HEK293T (cell line): Measurements from ENCODE around the gene DNAL4.

Experiments used
- CTCF ChIA-PET: fragments of 350-600 bp; formaldehyde crosslinking; extraction: SDS; loops from one replicate; lab custom pipeline; 2021; ENCODE audit warnings: antibody characterized with exemption, inconsistent platforms; lab: Yijun Ruan, JAX
- POLR2A ChIA-PET: fragments of 350-600 bp; formaldehyde crosslinking; extraction: SDS; loops from one replicate; lab custom pipeline; 2020; ENCODE audit warnings: antibody characterized with exemption, inconsistent platforms; lab: Yijun Ruan, JAX
- DNase-seq: peaks from one replicate; pipeline ENCODE4 v3.0.0; 2012; ENCODE audit warnings: mixed read lengths; ENCODE audit errors: extremely low spot score
- ARNT ChIP-seq: fragments of 450-650 bp; IDR thresholded peaks from 2 replicates; pipeline ENCODE4 v1.6.1; 2017; ENCODE audit warnings: mild to moderate bottlenecking
- BHLHE40 ChIP-seq: fragments of 450-650 bp; IDR thresholded peaks from 2 replicates; pipeline ENCODE4 v1.6.1; 2016; ENCODE audit warnings: mild to moderate bottlenecking, moderate library complexity, borderline replicate concordance
- CTBP1 ChIP-seq: fragments of 450-650 bp; IDR thresholded peaks from 2 replicates; pipeline ENCODE4 v1.6.1; 2016; ENCODE audit warnings: borderline replicate concordance
- ELF4 ChIP-seq: fragments of 450-650 bp; IDR thresholded peaks from 2 replicates; pipeline ENCODE4 v1.6.1; 2017; ENCODE audit warnings: antibody characterized with exemption
- FOXA1 ChIP-seq: fragments of 450-650 bp; IDR thresholded peaks from 2 replicates; pipeline ENCODE4 v1.6.1; 2016; ENCODE audit warnings: mild to moderate bottlenecking
- FOXK2 ChIP-seq: fragments of 450-650 bp; IDR thresholded peaks from 2 replicates; pipeline ENCODE4 v1.6.1; 2016; ENCODE audit warnings: mild to moderate bottlenecking
- FOXM1 ChIP-seq: fragments of 450-650 bp; IDR thresholded peaks from 2 replicates; pipeline ENCODE4 v1.6.1; 2017; ENCODE audit warnings: mild to moderate bottlenecking, borderline replicate concordance
- HDGF ChIP-seq: fragments of 450-650 bp; IDR thresholded peaks from 2 replicates; pipeline ENCODE4 v1.6.1; 2017; ENCODE audit warnings: antibody characterized with exemption, borderline replicate concordance
- L3MBTL2 ChIP-seq: fragments of 450-650 bp; conservative IDR thresholded peaks from 2 replicates; pipeline ENCODE4 v1.6.1; 2016; ENCODE audit warnings: mild to moderate bottlenecking
- LEF1 ChIP-seq: fragments of 450-650 bp; IDR thresholded peaks from 2 replicates; pipeline ENCODE4 v1.6.1; 2017; ENCODE audit warnings: mild to moderate bottlenecking, borderline replicate concordance
- NFRKB ChIP-seq: fragments of 450-650 bp; IDR thresholded peaks from 2 replicates; pipeline ENCODE4 v1.6.1; 2016; ENCODE audit warnings: mild to moderate bottlenecking, moderate library complexity
- PKNOX1 ChIP-seq: fragments of 450-650 bp; IDR thresholded peaks from 2 replicates; pipeline ENCODE4 v1.6.1; 2016
- SP1 ChIP-seq: fragments of 450-650 bp; IDR thresholded peaks from 2 replicates; pipeline ENCODE4 v1.6.1; 2017
- SUZ12 ChIP-seq: fragments of 450-650 bp; IDR thresholded peaks from 2 replicates; pipeline ENCODE4 v1.6.1; 2016; ENCODE audit warnings: mild to moderate bottlenecking
- TARDBP ChIP-seq: fragments of 450-650 bp; IDR thresholded peaks from 2 replicates; pipeline ENCODE4 v1.6.1; 2016
- ZNF384 ChIP-seq: fragments of 450-650 bp; IDR thresholded peaks from 2 replicates; pipeline ENCODE4 v1.6.1; 2016

Gene DNAL4

GRCh38 chr22:38733329-38733723 lies 60.6 kb downstream of the DNAL4 start:
- POLR2A ChIA-PET, result interaction anchor here (1.0 to 1.9 kb wide), 5 partner anchors 8 to 586 kb away, joined by 3 to 6 read pairs (median 4); partner anchors contain the start of gene RPL3
- TF ChIP-seq HDGF, result 0 out of 2 replicates have a peak, but pooled peaks have one; percentile 2
- no peak for TF ChIP-seq FOXM1
- CTCF ChIA-PET, result interaction anchor here (0.6 to 2.8 kb wide), 6 partner anchors 9 to 35 kb away, joined by 3 to 12 read pairs (median 6); no protein-coding TSS in a partner anchor
- DNase-seq, result peak; percentile 79

- DNase-seq, result no peak
- CTCF ChIA-PET, result interaction anchor here (0.6 to 2.8 kb wide), 4 partner anchors 10 to 1623 kb away, joined by 3 to 12 read pairs (median 7); no protein-coding TSS in a partner anchor
Observed at GRCh38 chr22:38732251-38732815, 61.6 kb downstream of the DNAL4 start.

GRCh38 chr22:38731703-38732161 lies 62.2 kb downstream of the DNAL4 start:
- DNase-seq, result no peak
- ChIA-PET POLR2A (interaction anchor here (1.4 to 1.9 kb wide), 2 partner anchors 10 to 24 kb away, joined by 3 to 6 read pairs; no protein-coding TSS in a partner anchor), CTCF (interaction anchor here (1.1 kb wide), 1 partner anchor 10 kb away, joined by 3 read pairs; no protein-coding TSS in a partner anchor)
- TF ChIP-seq ARNT, result no peak
- TF ChIP-seq FOXK2, result no peak
- TF ChIP-seq BHLHE40, result no peak
- TF ChIP-seq SP1, result no peak
- TF ChIP-seq ZNF384, result no peak
- TF ChIP-seq PKNOX1, result no peak
- no peak for TF ChIP-seq L3MBTL2
- TF ChIP-seq SUZ12, result no peak
- no peak for TF ChIP-seq NFRKB
- no peak for TF ChIP-seq FOXM1
- TF ChIP-seq ELF4, result no peak
- TF ChIP-seq CTBP1, result no peak
- TF ChIP-seq HDGF, result no peak
- TF ChIP-seq LEF1, result no peak
- TF ChIP-seq TARDBP, result no peak
- no peak for TF ChIP-seq FOXA1

More at GRCh38 chr22:38732251-38732815, 61.6 kb downstream of the DNAL4 start:
- TF ChIP-seq ELF4 (no peak), FOXK2 (no peak), FOXM1 (no peak), TARDBP (no peak), L3MBTL2 (no peak), BHLHE40 (no peak), NFRKB (no peak), ARNT (no peak), PKNOX1 (no peak), CTBP1 (no peak), HDGF (no peak), ZNF384 (no peak), FOXA1 (no peak), SUZ12 (no peak), SP1 (no peak), LEF1 (no peak)
- POLR2A ChIA-PET, result interaction anchor here (1.0 to 1.9 kb wide), 5 partner anchors 9 to 587 kb away, joined by 3 to 6 read pairs (median 4); partner anchors contain the start of gene RPL3

GRCh38 chr22:38730411-38730871 lies 63.5 kb downstream of the DNAL4 start:
- TF ChIP-seq SP1, result no peak
- TF ChIP-seq CTBP1, result no peak
- POLR2A ChIA-PET, result no interaction called here
- DNase-seq, result no peak
- CTCF ChIA-PET, result interaction anchor here (1.1 kb wide), 1 partner anchor 9 kb away, joined by 3 read pairs; no protein-coding TSS in a partner anchor

GRCh38 chr22:38729946-38730345 lies 64.0 kb downstream of the DNAL4 start:
- DNase-seq, result no peak
- TF ChIP-seq HDGF (no peak), ELF4 (no peak), SP1 (no peak), ZNF384 (no peak), SUZ12 (no peak), FOXA1 (no peak), FOXK2 (no peak), FOXM1 (no peak)
- ChIA-PET CTCF (no interaction called here), POLR2A (no interaction called here)

GRCh38 chr22:38728871-38729796 lies 64.8 kb downstream of the DNAL4 start:
- TF ChIP-seq SP1, result no peak
- no peak for TF ChIP-seq CTBP1
- no peak for TF ChIP-seq LEF1
- TF ChIP-seq ZNF384, result no peak
- TF ChIP-seq ARNT, result no peak
- TF ChIP-seq FOXA1, result no peak
- TF ChIP-seq FOXK2, result no peak
- TF ChIP-seq HDGF, result no peak
- TF ChIP-seq L3MBTL2, result no peak
- no peak for TF ChIP-seq TARDBP
- TF ChIP-seq BHLHE40, result no peak
- DNase-seq, result no peak
- POLR2A ChIA-PET, result no interaction called here
- CTCF ChIA-PET, result no interaction called here
